IgD-negative memory B cell (primary cell): ENCODE results near the gene GPHA2. TPM values are rescaled to one million over a fixed set of nuclear protein-coding genes. Genes with fewer than 3 reads are reported as not detected.

Experiments
- H3K27ac Mint-ChIP-seq, 3 donors: one replicate each; pipeline ENCODE4 v1.8.0; 2020 to 2022; ENCODE audit warnings: mild to moderate bottlenecking in 3 of 3, mixed read lengths in 3 of 3, moderate library complexity in 1 of 3
- H3K27me3 Mint-ChIP-seq: one replicate; pipeline ENCODE4 v1.8.0; 2021; ENCODE audit warnings: mixed read lengths
- H3K36me3 Mint-ChIP-seq: one replicate; pipeline ENCODE4 v1.8.0; 2020; ENCODE audit warnings: mild to moderate bottlenecking, mixed read lengths
- H3K4me1 Mint-ChIP-seq, 3 donors: one replicate each; pipeline ENCODE4 v1.8.0; 2020 to 2022; ENCODE audit warnings: mixed read lengths in 3 of 3, mild to moderate bottlenecking in 1 of 3
- H3K4me3 Mint-ChIP-seq, 4 donors: one replicate each; pipeline ENCODE4 v1.8.0; 2020 to 2022; ENCODE audit warnings: mild to moderate bottlenecking in 4 of 4, mixed read lengths in 4 of 4, moderate library complexity in 3 of 4
- H3K9me3 Mint-ChIP-seq, 3 donors: one replicate each; pipeline ENCODE4 v1.8.0; 2020 to 2021; ENCODE audit warnings: mixed read lengths in 3 of 3, mild to moderate bottlenecking in 1 of 3
- polyA plus RNA-seq: library from polyadenylated mRNA; unstranded; fragments of 300-500 nt; fragmentation: Illumina TruSeq; gene quantifications from one replicate; pipeline ENCODE4 v1.2.3, GENCODE V29; 2021

Gene GPHA2
- polyA plus RNA-seq, 1 donor from 2014 or later: not detected

DNA sequence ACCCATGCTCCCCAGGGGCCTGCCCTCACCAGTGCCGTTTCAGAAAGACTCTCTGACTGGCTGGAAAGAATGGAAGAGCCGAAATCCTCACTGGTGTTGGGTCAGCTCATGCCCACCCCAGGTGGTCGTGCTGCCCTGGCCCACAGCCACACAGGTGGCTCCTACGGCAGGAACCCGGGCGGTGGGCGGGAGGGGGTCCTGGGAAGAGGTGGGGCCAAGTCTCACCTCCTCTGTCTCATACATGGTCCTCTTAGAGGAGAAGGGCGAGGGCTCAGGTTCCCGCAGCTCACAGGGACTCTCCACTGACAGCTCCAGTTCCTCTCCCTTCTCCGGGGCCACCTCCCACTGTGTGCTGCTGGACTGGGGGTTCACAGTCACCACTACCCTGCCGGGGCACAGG, 26.9 kb downstream of the GPHA2 start:
- no peaks in the 10 kb centered on the region for H3K27me3 Mint-ChIP-seq
- H3K9me3 Mint-ChIP-seq: no peaks in the 10 kb centered on the region
- no peaks in the 10 kb centered on the region for H3K36me3 Mint-ChIP-seq
- no peak overlapping the region for H3K4me3 Mint-ChIP-seq
- no peak overlapping the region for H3K27ac Mint-ChIP-seq
- peaks cover 0 to 1% (median 0%) of the 10 kb centered on the region in 3 donors for H3K4me1 Mint-ChIP-seq

DNA sequence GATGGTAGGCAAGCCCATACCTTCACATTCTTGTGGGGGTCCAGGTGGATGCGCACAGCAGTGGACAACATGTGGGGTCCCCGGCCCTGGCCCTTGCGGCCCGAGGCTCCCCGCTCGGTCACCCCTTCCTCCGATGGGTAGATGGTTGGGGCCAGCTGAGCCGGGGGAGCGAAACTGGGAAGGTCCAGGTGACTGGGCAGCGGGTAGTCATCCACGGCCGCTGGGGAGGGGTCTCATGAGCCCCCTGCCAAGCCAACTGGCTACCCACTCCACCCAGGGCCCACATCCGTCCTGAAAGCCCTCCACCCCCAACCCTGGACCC, 29.4 kb downstream of the GPHA2 start:
- no peaks in the 10 kb centered on the region for H3K36me3 Mint-ChIP-seq
- H3K27ac Mint-ChIP-seq: no peak overlapping the region
- no peaks in the 10 kb centered on the region for H3K9me3 Mint-ChIP-seq
- no peaks in the 10 kb centered on the region for H3K4me1 Mint-ChIP-seq
- no peak overlapping the region for H3K4me3 Mint-ChIP-seq
- no peaks in the 10 kb centered on the region for H3K27me3 Mint-ChIP-seq

DNA sequence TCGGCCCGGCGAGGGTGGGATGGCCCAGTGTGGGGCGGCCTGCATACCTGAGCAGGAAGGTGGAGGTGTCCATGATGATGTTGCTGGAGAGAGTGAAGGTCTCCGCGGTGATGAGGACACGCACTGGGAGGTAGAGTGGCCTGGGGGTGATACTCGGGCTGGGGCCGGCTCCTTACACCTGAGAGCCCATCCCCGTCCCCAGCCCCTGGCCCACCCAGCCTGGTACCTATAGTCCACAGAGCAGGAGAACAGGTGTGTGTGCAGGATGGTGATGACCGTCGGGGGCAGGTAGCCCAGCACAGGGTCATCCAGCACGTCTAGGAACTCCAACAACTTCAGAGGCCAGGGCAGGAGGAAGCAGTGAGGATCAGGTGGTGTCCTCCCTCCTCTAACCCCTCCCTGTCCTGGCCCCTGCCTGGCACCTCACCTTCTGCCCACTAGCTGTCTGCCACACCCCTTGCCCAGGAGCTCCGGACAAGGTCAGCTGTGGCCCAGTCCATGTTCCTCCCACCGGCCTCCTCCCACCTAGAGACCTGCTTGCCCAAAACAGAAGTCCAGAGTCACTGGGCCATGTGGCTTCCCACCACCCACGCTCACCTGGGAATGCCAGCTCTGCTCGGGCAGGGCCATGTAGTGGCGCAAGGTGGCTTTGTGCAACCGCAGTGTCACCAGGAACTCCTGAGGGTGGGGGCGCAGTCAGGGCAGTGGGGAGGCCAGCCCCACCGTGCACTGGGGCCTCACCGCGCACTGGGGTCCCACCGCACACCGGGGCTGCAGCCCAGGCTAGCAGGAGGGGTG, 30.0 kb downstream of the GPHA2 start:
- no peak overlapping the region for H3K27ac Mint-ChIP-seq
- no peaks in the 10 kb centered on the region for H3K9me3 Mint-ChIP-seq
- H3K27me3 Mint-ChIP-seq: no peaks in the 10 kb centered on the region
- peaks cover 1% of the 10 kb centered on the region for H3K36me3 Mint-ChIP-seq
- H3K4me1 Mint-ChIP-seq: no peaks in the 10 kb centered on the region
- H3K4me3 Mint-ChIP-seq: no peak overlapping the region

DNA sequence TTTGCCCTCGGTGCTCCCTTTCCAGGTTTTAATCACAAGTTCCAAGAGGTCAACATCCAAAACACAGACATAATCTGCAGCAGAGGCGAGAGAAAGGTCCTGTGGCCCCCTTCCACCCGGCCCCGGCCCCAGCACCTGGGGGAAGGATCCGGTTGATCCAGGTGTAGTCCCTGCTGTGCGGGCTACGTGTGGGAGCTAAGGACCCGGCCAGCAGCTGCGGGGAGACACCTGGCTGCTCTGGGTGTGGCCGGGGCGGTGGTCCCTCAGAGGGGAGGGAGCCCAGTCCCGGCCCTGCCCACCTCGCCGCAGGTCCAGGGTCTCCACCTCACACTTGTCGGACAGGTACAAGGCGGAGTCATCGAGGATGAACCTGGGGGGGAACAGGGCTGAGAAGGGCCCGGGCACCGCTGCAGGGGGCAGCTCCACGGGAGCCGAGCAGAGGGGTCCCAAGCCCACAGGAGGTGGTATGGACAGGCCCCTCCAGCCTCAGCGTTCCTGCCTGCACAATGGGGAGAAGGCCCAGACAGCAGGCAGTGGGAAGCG, 32.3 kb downstream of the GPHA2 start:
- Mint-ChIP-seq H3K36me3 (peaks cover 1% of the 10 kb centered on the region), H3K27ac (no peak overlapping the region)

DNA sequence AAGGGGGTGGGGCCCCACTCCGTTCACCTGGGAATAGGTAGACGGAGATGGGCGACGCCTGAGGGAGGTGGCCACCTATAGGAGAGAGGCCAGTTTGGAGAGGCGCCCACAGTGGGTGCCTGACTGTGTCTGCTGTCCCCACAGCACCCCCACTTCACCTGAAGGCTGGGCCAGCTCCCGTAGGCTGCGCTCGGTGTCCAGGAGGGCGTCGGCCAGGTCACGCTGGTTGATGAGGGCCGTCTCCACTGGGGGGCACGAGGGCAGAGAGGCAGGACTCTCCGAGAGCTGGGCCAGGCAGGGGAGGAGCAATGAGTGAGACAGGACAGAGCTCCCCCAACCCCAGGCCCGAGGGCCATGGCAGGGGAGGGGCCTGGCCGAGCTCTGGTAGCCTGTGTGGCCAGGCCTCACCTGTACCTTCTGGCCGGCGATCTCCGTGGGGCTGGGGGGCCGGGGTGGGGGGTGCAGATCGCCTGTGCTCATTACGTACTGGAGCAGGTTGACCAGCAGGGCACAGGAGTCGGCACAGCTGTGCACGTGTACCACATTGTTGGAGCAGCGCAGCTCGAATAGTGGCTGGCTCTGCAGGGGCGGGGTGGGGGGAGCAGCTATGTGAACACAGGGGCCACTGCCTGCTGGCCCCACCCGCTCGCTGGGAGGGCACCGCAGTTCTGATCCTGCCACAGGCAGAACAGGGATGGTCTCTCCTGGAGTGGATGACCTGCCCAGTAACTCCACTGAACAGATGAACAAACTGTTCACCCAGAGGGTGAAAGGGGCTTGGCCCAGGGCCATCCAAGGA, 33.4 kb downstream of the GPHA2 start:
- no peaks in the 10 kb centered on the region for H3K27me3 Mint-ChIP-seq
- H3K36me3 Mint-ChIP-seq: peaks cover 1% of the 10 kb centered on the region
- no peaks in the 10 kb centered on the region for H3K9me3 Mint-ChIP-seq
- H3K4me1 Mint-ChIP-seq: peaks cover 4 to 5% (median 5%) of the 10 kb centered on the region in 3 donors
- H3K27ac Mint-ChIP-seq: peak overlapping the region in 1 of 3 donors; percentile 64
- no peak overlapping the region for H3K4me3 Mint-ChIP-seq

More for the DNA sequence above, 32.3 kb downstream of the GPHA2 start:
- Mint-ChIP-seq H3K27me3 (no peaks in the 10 kb centered on the region), H3K9me3 (no peaks in the 10 kb centered on the region), H3K4me1 (peaks cover 3 to 5% (median 4%) of the 10 kb centered on the region in 3 donors), H3K4me3 (no peak overlapping the region)

DNA sequence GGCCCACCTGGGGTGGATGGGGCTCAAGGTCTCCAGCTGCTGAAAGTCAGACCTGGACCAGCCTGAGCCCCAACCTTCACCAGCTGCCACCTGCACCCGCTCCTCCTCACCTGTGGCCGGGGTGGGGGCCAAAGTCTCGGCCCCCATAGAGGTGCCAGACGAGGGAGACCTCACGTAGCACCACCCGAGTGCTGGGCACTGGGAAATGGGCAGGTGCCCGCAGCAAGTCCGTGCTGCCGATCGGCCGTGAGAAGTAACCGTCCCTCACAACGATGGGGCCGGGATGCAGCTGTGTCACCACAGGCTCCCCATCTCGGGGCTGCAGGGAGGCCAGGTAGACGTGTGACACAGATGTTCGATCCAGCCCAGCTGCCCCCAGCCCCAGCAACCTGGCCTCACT, 34.9 kb downstream of the GPHA2 start:
- H3K27me3 Mint-ChIP-seq: no peaks in the 10 kb centered on the region

DNA sequence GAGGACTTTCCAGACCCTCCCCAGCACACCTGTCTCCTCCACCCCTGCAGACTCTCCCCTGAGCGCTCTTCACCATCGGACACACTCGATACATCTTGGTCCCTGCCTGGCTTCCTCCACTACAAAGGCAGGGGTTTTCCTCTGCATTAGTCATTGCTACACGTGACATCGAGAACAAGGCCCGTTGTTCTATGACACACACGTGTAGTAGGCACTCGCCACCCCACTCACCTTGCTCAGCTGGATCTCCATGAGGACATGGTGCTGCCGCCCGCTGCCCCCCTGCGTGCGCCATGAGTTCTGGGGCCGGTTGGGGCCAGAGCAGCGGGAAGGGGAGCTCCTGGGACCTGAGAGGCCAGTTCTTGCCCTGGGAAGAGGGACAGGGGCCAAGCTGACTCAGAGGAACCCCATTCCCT, 35.4 kb downstream of the GPHA2 start:
- peaks cover 1% of the 10 kb centered on the region for H3K36me3 Mint-ChIP-seq
- H3K27ac Mint-ChIP-seq: peak overlapping the region; percentile 34 to 95 (median 95)
- peak overlapping the region in 2 of 4 donors; percentile 5 to 24 for H3K4me3 Mint-ChIP-seq
- H3K4me1 Mint-ChIP-seq: peaks cover 4 to 5% (median 5%) of the 10 kb centered on the region in 3 donors
- no peaks in the 10 kb centered on the region for H3K27me3 Mint-ChIP-seq
- H3K9me3 Mint-ChIP-seq: no peaks in the 10 kb centered on the region

More for the DNA sequence above, 34.9 kb downstream of the GPHA2 start:
- Mint-ChIP-seq H3K9me3 (no peaks in the 10 kb centered on the region), H3K4me1 (peaks cover 4 to 5% (median 5%) of the 10 kb centered on the region in 3 donors), H3K4me3 (no peak overlapping the region), H3K27ac (no peak overlapping the region), H3K36me3 (peaks cover 1% of the 10 kb centered on the region)

DNA sequence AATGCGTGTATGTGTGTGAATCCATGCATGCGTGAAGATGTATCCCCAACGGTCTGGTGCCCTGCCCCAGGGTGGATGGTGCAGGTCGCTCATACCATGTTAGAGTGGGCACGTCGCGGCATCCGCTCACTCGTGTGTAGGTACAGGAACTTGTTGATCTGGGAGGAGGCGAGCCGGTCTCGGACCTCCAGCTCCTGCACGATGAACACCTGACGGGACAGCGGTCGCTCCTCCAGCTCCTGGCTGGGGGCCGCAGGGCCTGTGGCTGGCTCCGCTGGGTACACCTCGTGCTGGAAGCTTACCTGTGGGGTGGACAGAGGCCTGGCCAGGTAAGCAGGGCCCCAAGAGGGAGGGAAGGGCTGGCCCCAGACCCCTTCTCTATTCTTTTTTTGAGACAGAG, 37.2 kb downstream of the GPHA2 start:
- Mint-ChIP-seq H3K9me3 (no peaks in the 10 kb centered on the region), H3K27ac (no peak overlapping the region), H3K4me1 (peaks cover 5 to 7% (median 6%) of the 10 kb centered on the region in 3 donors), H3K36me3 (peaks cover 1% of the 10 kb centered on the region), H3K27me3 (no peaks in the 10 kb centered on the region), H3K4me3 (no peak overlapping the region)

DNA sequence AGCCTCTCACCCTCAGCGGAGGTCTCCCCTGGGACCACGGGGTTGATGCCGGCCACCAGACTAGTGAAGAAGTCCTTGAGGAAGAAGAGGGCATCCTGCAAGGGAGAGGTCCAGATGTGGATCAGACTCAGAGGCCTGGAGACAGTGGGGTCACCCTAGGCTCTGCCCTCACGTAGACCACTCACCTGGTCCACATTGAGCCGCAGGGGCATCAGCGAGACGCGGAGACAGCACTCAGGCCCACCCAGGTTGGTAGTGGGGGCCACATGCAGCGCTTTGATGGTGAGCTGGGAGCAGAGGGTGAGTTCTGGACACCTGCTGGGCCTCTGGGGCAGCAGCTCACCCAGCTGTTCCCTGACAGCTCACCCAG, 37.6 kb downstream of the GPHA2 start:
- Mint-ChIP-seq H3K4me3 (no peak overlapping the region), H3K36me3 (peaks cover 1% of the 10 kb centered on the region), H3K27ac (no peak overlapping the region), H3K9me3 (no peaks in the 10 kb centered on the region), H3K27me3 (no peaks in the 10 kb centered on the region), H3K4me1 (peaks cover 5 to 7% (median 6%) of the 10 kb centered on the region in 3 donors)

DNA sequence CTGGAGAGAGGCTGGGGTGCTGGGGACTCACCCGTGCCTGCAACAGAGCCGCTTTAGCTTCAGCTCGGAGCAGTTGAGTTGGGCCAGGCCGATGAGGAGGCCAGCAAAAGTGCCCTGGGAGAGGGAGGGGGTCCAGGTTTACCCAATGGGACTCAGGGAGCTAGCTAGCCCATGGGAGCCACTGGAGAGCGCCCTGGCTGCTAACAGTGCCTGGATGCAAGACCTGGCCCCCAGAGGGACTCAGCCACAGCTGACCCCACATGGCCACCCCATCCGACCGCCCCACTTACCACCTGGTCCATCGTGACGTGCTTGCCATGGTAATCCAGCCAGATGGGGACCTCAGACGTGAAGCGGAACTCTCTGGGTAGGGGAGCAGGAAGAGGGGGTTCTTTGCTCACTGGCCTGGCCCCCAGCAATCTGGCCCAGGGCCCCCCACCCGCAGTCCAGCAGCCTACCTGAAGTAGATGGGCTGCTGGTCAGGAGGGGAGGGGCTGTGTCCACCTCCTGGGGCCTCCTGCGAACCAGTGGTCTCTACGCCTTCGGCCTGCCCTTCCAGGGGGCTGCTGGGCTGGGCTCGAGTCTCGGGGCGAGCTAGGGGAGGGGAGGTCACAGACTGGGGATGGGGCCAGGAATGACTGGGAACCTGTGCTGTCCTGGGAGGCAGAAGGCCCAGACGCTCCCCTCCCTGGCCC, 38.2 kb downstream of the GPHA2 start:
- no peaks in the 10 kb centered on the region for H3K9me3 Mint-ChIP-seq
- H3K27me3 Mint-ChIP-seq: no peaks in the 10 kb centered on the region
- no peak overlapping the region for H3K27ac Mint-ChIP-seq
- H3K36me3 Mint-ChIP-seq: peaks cover 1% of the 10 kb centered on the region
- no peak overlapping the region for H3K4me3 Mint-ChIP-seq
- peaks cover 6 to 7% (median 6%) of the 10 kb centered on the region in 3 donors for H3K4me1 Mint-ChIP-seq

DNA sequence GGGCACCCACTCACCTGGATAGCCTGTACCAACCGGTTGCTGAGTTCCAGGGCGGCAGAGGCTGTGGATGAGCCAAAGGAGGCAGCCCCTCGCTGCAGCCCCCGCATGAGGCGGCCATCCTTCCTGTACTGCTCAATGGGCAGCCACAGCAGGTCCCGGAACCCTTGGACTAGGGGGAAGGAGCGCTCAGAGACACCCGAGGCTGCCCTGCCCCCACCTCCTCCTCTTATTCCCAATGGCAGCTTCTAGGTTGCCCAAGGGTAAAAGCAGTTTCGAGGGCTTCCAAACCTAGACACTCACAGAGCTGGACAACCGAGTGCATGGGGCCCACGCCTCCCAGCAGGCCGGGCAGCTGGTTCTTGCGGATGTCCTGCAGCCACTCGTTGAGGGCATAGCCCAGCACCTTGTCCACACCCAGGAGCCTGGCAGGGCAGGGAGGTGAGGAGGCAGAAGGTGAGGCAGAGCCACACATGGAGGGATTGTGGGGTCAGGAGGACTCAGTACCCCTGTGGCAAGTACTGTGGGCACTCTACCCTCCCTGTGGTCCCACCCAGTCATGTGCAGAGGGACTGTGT, 39.2 kb downstream of the GPHA2 start:
- Mint-ChIP-seq H3K36me3 (peaks cover 1% of the 10 kb centered on the region), H3K27me3 (no peaks in the 10 kb centered on the region), H3K4me1 (peaks cover 10 to 11% (median 10%) of the 10 kb centered on the region in 3 donors)

DNA sequence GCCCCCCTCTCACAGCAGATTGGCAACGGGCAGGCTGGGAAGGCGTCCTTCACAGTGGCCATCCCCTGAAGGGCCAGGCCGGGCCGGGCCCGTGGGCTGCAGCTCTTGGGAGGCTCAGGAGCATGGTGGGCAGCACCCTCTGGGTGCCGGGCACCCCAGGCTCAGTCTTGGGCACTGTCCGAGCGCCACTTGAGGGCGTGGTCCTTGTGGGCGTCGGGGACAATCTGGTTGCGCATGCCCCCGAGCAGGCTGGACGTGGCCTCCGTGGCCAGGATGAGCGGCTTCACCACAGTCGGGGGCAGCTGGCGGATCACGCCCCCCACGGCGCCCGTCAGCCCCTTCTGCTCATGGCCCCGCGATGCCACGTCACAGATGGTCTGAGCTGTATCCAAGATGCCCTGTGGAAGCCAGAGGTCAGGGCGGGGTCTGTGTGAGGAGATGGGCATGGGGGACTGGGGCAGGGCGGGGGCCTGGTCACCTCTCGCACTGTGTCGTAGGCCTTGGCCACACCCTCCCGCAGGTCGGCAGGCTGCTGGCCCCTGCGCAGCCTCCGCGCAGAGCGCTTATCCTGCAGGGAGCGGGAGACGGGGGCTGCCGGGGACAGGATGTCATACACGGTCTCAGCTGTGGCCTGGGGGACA, 40.8 kb downstream of the GPHA2 start:
- H3K9me3 Mint-ChIP-seq: no peaks in the 10 kb centered on the region
- peaks cover 6 to 7% (median 7%) of the 10 kb centered on the region in 3 donors for H3K4me1 Mint-ChIP-seq
- no peak overlapping the region for H3K4me3 Mint-ChIP-seq
- H3K36me3 Mint-ChIP-seq: no peaks in the 10 kb centered on the region
- H3K27me3 Mint-ChIP-seq: no peaks in the 10 kb centered on the region
- H3K27ac Mint-ChIP-seq: peak overlapping the region in 1 of 3 donors; percentile 91

More for the DNA sequence above, 39.2 kb downstream of the GPHA2 start:
- Mint-ChIP-seq H3K27ac (no peak overlapping the region), H3K9me3 (no peaks in the 10 kb centered on the region), H3K4me3 (no peak overlapping the region)

DNA sequence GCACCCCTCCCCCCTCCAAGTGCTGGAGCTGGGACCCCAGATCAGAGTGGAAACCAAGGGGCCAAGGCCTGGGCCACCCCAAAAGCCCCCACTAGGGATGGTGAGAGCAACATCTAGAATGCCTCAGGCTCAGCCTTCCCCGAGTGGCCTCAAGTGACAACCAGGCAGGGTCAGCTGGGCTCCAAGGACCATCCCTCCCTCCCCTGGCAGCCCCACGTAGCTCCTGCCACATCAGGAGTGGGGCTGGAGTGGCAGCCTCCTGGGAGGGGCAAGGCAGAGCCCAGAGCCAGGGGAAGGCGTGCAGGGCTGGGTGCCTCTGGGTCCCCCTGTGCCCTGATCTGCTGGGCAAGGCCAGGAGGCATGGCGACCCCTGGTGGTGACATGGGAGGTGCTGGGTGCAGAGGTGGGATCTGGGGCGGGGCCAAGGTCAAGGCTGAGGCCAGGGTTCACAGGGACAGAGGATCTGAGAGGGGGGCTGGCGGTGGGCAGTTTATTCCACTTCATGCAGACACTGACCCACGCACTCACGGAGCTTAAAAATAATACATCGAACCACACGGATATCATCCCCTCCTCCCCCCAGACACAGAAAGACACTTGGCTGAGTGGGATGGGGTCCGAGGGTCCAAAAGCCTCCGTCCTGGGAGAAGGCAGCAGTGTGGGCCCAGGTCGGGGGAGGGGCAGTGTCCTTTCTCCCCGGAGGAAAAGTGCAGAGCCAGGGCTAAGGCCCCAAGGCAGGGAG, 41.5 kb downstream of the GPHA2 start:
- H3K9me3 Mint-ChIP-seq: no peaks in the 10 kb centered on the region
- peak overlapping the region in 1 of 3 donors; percentile 91 for H3K27ac Mint-ChIP-seq
- no peak overlapping the region for H3K4me3 Mint-ChIP-seq
- no peaks in the 10 kb centered on the region for H3K36me3 Mint-ChIP-seq
- H3K4me1 Mint-ChIP-seq: peaks cover 6 to 7% (median 6%) of the 10 kb centered on the region in 3 donors
- no peaks in the 10 kb centered on the region for H3K27me3 Mint-ChIP-seq
